Omental fat pad (tissue), 4 donors: Measurements from ENCODE around the gene GTF3A. TPM values are rescaled to one million over a fixed set of nuclear protein-coding genes. Genes with fewer than 3 reads are reported as not detected.

ENCODE experiments used
- ATAC-seq: fragments of 150-250 bp; one replicate; pipeline ENCODE4 v1.9.1; 2016; ENCODE audit warnings: mild to moderate bottlenecking, moderate library complexity; ENCODE audit not compliant: low FRiP score
- DNase-seq: peaks from one replicate; pipeline ENCODE4 v3.0.0-alpha.2; 2019; ENCODE audit warnings: low spot score
- total RNA-seq, 4 donors: library from RNA; depleted of rRNA; stranded (reverse); fragments of >200 nt; gene quantifications; one replicate each; pipeline ENCODE4 v1.1.0, GENCODE V29; 2016
- TF ChIP-seq, protein P1 (sequence below), 3 donors: fragments of 450-650 bp; IDR thresholded peaks; one replicate each; pipeline ENCODE4 v1.5.1; 2016 to 2017; ENCODE audit warnings: antibody characterized with exemption in 3 of 3, mild to moderate bottlenecking in 3 of 3, moderate library complexity in 2 of 3

Gene GTF3A
- total RNA-seq, 4 donors from 2014 or later, result 129 to 170 (median 147) TPM

DNA sequence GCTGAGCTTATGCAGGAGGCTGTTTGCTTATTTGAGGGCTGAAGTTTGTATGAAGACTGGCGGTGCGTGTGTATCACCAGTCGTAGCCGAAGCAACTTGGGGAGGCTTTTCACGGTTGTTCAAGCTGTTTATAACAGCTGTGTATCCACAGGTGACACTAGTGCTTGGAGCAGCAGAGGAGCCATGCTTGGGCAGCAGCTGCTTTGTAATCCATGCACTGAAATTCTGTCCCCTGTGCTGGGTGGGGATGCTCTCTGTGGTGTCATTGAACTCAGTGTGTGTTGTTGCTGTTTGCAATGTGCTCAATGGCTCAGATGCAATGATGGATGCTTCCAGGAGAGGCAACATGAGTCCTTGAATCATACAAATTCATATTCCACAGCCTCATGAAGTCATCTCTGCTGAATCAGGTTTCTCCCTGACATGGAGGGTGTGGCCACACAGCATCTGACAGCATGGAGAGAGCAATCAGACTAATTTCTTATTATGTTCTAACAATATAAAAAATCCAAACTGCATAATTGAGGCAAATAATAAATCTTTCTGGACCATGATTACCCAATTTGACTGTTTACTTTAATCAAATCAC lies 18.8 kb upstream of the GTF3A start:
- ATAC-seq (no peak), DNase-seq (no peak)
- TF ChIP-seq, protein P1, sequence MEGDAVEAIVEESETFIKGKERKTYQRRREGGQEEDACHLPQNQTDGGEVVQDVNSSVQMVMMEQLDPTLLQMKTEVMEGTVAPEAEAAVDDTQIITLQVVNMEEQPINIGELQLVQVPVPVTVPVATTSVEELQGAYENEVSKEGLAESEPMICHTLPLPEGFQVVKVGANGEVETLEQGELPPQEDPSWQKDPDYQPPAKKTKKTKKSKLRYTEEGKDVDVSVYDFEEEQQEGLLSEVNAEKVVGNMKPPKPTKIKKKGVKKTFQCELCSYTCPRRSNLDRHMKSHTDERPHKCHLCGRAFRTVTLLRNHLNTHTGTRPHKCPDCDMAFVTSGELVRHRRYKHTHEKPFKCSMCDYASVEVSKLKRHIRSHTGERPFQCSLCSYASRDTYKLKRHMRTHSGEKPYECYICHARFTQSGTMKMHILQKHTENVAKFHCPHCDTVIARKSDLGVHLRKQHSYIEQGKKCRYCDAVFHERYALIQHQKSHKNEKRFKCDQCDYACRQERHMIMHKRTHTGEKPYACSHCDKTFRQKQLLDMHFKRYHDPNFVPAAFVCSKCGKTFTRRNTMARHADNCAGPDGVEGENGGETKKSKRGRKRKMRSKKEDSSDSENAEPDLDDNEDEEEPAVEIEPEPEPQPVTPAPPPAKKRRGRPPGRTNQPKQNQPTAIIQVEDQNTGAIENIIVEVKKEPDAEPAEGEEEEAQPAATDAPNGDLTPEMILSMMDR (IDR thresholded peaks at IDR 0.05), result no peak

GRCh38 chr13:27406178-27406939 lies 18.1 kb upstream of the GTF3A start:
- TF ChIP-seq, protein P1 (IDR thresholded peaks at IDR 0.05), result no peak
- ATAC-seq (no peak), DNase-seq (no peak)

- TF ChIP-seq, protein P1 (IDR thresholded peaks at IDR 0.05), result no peak
- ATAC-seq (no peak), DNase-seq (no peak)
These were observed 16.3 kb upstream of the GTF3A start for GRCh38 chr13:27408074-27408473.

DNA sequence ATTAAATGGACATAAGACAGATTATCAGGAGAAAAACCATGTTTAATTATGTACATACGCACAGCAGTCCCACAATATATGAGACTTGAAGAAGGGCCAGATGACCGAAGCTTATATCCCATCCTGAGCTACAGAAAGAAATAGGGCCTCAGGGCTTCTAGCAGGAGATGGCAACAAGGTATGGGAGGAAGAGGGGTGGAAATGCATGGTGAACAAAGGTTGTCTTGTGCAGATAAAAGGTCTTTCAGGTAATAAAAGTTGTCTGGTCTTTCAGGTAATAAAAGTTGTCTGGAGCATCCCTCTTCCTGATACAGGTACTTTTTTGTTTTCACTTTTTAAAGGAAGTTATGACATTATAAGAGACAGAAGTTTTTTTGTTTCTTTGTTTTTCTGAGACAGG lies 15.4 kb upstream of the GTF3A start:
- no peak for ATAC-seq
- TF ChIP-seq, protein P1 (IDR thresholded peaks at IDR 0.05), result no peak
- DNase-seq, result no peak

- DNase-seq, result no peak
- TF ChIP-seq, protein P1 (IDR thresholded peaks at IDR 0.05), result no peak
- ATAC-seq, result no peak
These were observed 13.1 kb upstream of the GTF3A start for GRCh38 chr13:27411341-27411740.

DNA sequence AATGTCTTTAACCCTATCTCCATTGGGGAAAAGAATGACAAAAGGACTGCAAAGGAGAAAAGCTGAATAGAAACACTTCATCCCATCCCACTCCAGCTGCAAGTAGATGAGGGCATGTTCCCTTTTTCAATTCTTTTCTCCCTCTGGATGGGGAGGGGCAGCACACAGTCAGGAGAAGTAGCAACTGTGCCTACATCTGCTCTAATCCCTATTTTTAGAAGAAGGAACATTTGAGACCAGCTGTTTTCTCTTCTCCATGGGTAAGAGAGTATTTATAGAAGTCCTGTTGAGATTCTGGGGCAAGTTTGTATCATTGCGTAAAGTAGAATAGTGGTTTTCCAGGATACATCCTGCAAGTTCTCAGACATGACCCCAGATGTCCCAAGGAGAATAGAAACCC lies 9.3 kb upstream of the GTF3A start:
- no peak for DNase-seq
- TF ChIP-seq, protein P1 (IDR thresholded peaks at IDR 0.05), result no peak
- no peak for ATAC-seq

DNA sequence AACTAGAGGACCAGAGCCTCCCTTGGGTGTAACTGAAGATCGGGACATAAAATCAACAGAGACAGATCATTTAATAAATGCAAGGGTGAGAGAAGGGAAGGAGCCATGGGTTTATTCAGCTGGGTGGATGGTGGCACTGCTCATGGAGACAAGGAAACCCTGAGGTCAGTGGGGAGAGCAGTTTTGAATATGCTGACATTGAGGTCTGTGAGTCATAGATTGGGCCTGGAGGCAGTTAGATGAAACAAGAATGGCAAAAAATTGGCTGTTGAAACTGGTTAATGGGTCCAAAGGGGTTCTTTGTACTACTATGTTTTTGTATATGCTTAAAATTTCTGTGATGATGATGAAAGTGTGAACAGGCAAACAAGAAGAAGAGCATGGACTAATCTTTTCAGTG lies 5.1 kb upstream of the GTF3A start:
- no peak for DNase-seq
- ATAC-seq, result no peak
- TF ChIP-seq, protein P1 (IDR thresholded peaks at IDR 0.05), result no peak
